Transverse colon (tissue), 4 donors: ENCODE results near the gene ABCC1.

ENCODE experiments used
- CTCF ChIP-seq, 5 experiments: fragments of 200-600 bp in 3 of 5; fragments of 450-650 bp in 2 of 5; sonication (generic) in 3 of 5; IDR thresholded peaks; 1 replicate in 2 of 5; 2 replicates in 3 of 5; pipeline ENCODE4 v1.5.1; 2016 to 2017; ENCODE audit warnings: antibody characterized with exemption in 5 of 5, inconsistent platforms in 3 of 5, mild to moderate bottlenecking in 2 of 5, moderate library complexity in 1 of 5
- EP300 ChIP-seq: sonication (generic); formaldehyde crosslinking; IDR thresholded peaks from one replicate; pipeline ENCODE4 v1.6.1; 2017; ENCODE audit warnings: antibody characterized with exemption, low read depth
- POLR2A ChIP-seq: fragments of 450-650 bp; IDR thresholded peaks from one replicate; pipeline ENCODE4 v1.6.1; 2016; ENCODE audit warnings: antibody characterized with exemption, mild to moderate bottlenecking, moderate library complexity
- POLR2AphosphoS5 ChIP-seq, 3 donors: sonication (generic); formaldehyde crosslinking; IDR thresholded peaks; one replicate each; pipeline ENCODE4 v1.6.1; 2016; ENCODE audit warnings: antibody characterized with exemption in 3 of 3

DNA sequence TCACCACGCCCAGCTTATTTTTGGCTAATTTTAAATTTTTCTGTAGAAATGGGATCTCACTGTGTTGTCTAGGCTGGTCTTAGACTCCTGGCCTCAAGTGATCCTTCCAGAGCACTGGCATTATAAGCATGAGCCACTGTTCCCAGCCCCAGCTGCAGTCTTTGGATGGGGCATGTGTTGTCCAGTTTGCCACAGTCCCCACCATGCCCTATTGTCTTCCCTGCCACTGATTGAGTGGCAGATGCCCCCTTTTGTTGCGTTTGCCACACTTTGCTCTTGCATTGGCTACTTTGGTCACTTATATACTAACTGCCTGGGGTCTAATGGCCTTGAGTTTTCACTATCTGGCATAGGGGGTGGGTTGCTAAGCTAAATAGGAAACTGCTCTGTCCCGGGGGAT is 60.8 kb downstream of the ABCC1 start:
- no peak for TF ChIP-seq CTCF (IDR thresholded peaks at IDR 0.05)
- TF ChIP-seq POLR2AphosphoS5 (IDR thresholded peaks at IDR 0.05), result no peak
- TF ChIP-seq EP300, result no peak
- TF ChIP-seq POLR2A, result no peak
